Measurements from ENCODE around the gene LRRC41.

- TF ChIP-seq CTCF (IDR thresholded peaks at IDR 0.05; ENCODE audit: poor library complexity, severe bottlenecking): no peak
- TF ChIP-seq EZH2 (IDR thresholded peaks at IDR 0.05; ENCODE audit: borderline replicate concordance, insufficient read depth, low read length, poor library complexity, severe bottlenecking): no peak
- no peak for TF ChIP-seq MXI1 (conservative IDR thresholded peaks at IDR 0.05; ENCODE audit: poor library complexity, severe bottlenecking)
- no peak for TF ChIP-seq POLR2AphosphoS5 (IDR thresholded peaks at IDR 0.05)
- TF ChIP-seq EP300 (conservative IDR thresholded peaks at IDR 0.05; ENCODE audit: poor library complexity, severe bottlenecking): no peak
Measured at GRCh38 chr1:46268578-46268977, 34.8 kb downstream of the LRRC41 start.

Data from neural cell (in vitro differentiated cells).